ENCODE measurements around the gene CDC42BPA. TPM values are rescaled to one million over a fixed set of nuclear protein-coding genes. Genes with fewer than 3 reads are reported as not detected.

CDC42BPA gene
- polyA plus RNA-seq, 4 donors = 10.8 to 19.9 (median 13.8) TPM

- FAIRE-seq = no peak
- 88 to 94% (median 93%) methylated on average over 15 to 18 of the region's 18 CpGs for WGBS, 3 donors
- Histone ChIP-seq H3K4me3 (ENCODE audit: low read depth in 1 of 3, low read length in 3 of 3) (no peak overlapping the region), H3K27ac (ENCODE audit: low read depth in 1 of 3, low read length in 2 of 3) (no peak overlapping the region), H3K4me1 (ENCODE audit: control insufficient read depth in 3 of 3, insufficient read depth in 2 of 3, low read depth in 1 of 3, low read length in 2 of 3) (no peaks in the 10 kb centered on the region), H3K36me3 (ENCODE audit: control insufficient read depth in 3 of 3, insufficient read depth in 2 of 3, low read depth in 1 of 3, low read length in 3 of 3) (peaks cover 0 to 99% (median 2%) of the 10 kb centered on the region in 3 donors), H3K9me3 (ENCODE audit: control insufficient read depth in 2 of 2, insufficient read depth in 1 of 2, low read depth in 1 of 2, low read length in 1 of 2) (no peaks in the 10 kb centered on the region), H3K27me3 (ENCODE audit: control insufficient read depth in 3 of 3, insufficient read depth in 3 of 3, low read length in 3 of 3) (no peaks in the 10 kb centered on the region)
- DNase-seq = no peak
Observed at GRCh38 chr1:226981838-226982237, 336.5 kb downstream of the CDC42BPA start.

- 86 to 92% (median 90%) methylated on average over 11 to 12 of the region's 12 CpGs for WGBS, 3 donors
- Histone ChIP-seq H3K36me3 (ENCODE audit: control insufficient read depth in 3 of 3, insufficient read depth in 2 of 3, low read depth in 1 of 3, low read length in 3 of 3) (peaks cover 0 to 95% (median 0%) of the 10 kb centered on the region in 3 donors), H3K4me3 (ENCODE audit: low read depth in 1 of 3, low read length in 3 of 3) (no peak overlapping the region), H3K4me1 (ENCODE audit: control insufficient read depth in 3 of 3, insufficient read depth in 2 of 3, low read depth in 1 of 3, low read length in 2 of 3) (no peaks in the 10 kb centered on the region), H3K9me3 (ENCODE audit: control insufficient read depth in 2 of 2, insufficient read depth in 1 of 2, low read depth in 1 of 2, low read length in 1 of 2) (no peaks in the 10 kb centered on the region), H3K27me3 (ENCODE audit: control insufficient read depth in 3 of 3, insufficient read depth in 3 of 3, low read length in 3 of 3) (no peaks in the 10 kb centered on the region), H3K27ac (ENCODE audit: low read depth in 1 of 3, low read length in 2 of 3) (no peak overlapping the region)
- no peak for DNase-seq
- FAIRE-seq = no peak
Observed at GRCh38 chr1:226981386-226981817, 336.9 kb downstream of the CDC42BPA start.

- FAIRE-seq = no peak
- H3K4me3 ChIP-seq (ENCODE audit: low read depth in 1 of 3, low read length in 3 of 3) = no peak overlapping the region
- WGBS, 3 donors = 74 to 89% (median 76%) methylated on average over 25 to 26 of the region's 26 CpGs
- H3K36me3 ChIP-seq (ENCODE audit: control insufficient read depth in 3 of 3, insufficient read depth in 2 of 3, low read depth in 1 of 3, low read length in 3 of 3) = peaks cover 0 to 90% (median 0%) of the 10 kb centered on the region in 3 donors
- H3K4me1 ChIP-seq (ENCODE audit: control insufficient read depth in 3 of 3, insufficient read depth in 2 of 3, low read depth in 1 of 3, low read length in 2 of 3) = no peaks in the 10 kb centered on the region
- no peak overlapping the region for H3K27ac ChIP-seq (ENCODE audit: low read depth in 1 of 3, low read length in 2 of 3)
- no peaks in the 10 kb centered on the region for H3K9me3 ChIP-seq (ENCODE audit: control insufficient read depth in 2 of 2, insufficient read depth in 1 of 2, low read depth in 1 of 2, low read length in 1 of 2)
- no peaks in the 10 kb centered on the region for H3K27me3 ChIP-seq (ENCODE audit: control insufficient read depth in 3 of 3, insufficient read depth in 3 of 3, low read length in 3 of 3)
- DNase-seq = no peak
Observed at GRCh38 chr1:226980565-226981385, 337.5 kb downstream of the CDC42BPA start.

DNA sequence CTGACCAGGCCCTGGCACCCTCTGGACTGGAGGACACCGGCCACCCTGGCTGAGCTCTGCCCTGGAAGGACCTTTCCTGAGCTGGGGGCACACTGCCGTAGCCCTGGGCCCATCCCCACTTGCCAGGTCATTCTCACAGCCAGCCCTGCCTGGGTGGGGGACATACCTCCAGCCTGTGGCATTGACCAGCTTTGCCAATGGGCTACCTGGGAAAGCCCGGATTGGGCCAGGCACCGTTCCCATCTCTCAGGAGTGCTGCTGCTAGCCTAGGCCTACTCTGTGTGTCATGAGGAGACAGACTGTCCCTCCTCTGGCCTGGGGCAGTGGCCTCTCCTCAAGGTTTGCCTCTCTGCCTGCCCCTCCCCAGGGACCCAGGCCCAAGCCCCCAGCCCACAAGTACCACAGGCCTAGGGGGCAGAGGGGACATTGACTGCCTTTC, 338.2 kb downstream of the CDC42BPA start:
- Histone ChIP-seq H3K27ac (ENCODE audit: low read depth in 1 of 3, low read length in 2 of 3) (no peak overlapping the region), H3K36me3 (ENCODE audit: control insufficient read depth in 3 of 3, insufficient read depth in 2 of 3, low read depth in 1 of 3, low read length in 3 of 3) (peaks cover 0 to 88% (median 0%) of the 10 kb centered on the region in 3 donors), H3K4me1 (ENCODE audit: control insufficient read depth in 3 of 3, insufficient read depth in 2 of 3, low read depth in 1 of 3, low read length in 2 of 3) (peaks cover under 1 to 1% (median 1%) of the 10 kb centered on the region in 3 donors), H3K9me3 (ENCODE audit: control insufficient read depth in 2 of 2, insufficient read depth in 1 of 2, low read depth in 1 of 2, low read length in 1 of 2) (no peaks in the 10 kb centered on the region), H3K4me3 (ENCODE audit: low read depth in 1 of 3, low read length in 3 of 3) (no peak overlapping the region), H3K27me3 (ENCODE audit: control insufficient read depth in 3 of 3, insufficient read depth in 3 of 3, low read length in 3 of 3) (no peaks in the 10 kb centered on the region)
- 86 to 96% (median 96%) methylated on average over 3 to 4 of the region's 4 CpGs for WGBS, 3 donors
- FAIRE-seq (no peak), DNase-seq (no peak)

DNA sequence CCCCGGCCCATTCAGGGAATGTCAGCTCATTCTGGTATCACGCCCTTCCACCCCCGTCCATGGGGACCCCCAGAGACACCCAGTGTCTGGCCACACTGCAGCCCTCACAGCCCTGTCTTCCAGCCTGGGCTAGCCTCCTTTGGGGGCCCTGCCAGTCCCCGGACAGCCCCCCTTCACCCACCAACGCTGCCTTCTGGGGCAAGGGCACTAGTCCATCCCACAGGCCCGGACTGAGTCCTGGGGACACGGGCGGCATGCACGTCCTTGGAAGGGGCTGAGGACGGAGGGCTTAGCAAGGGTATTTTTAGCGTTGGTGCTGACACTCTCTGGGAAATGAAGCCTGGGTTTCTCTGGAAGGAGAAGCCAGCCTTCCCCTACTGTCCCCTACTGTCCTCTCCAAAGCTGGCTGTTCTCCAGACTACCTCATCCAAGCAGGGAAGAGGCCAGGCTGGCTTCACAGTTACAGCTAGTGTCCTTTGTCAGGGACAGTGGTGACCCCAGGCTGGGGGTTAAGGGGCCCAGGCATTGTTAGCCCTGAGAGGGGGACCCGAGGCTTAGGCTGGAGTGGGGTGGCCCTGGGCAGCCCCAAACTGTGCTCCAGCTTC, 338.7 kb downstream of the CDC42BPA start:
- Histone ChIP-seq H3K36me3 (ENCODE audit: control insufficient read depth in 3 of 3, insufficient read depth in 2 of 3, low read depth in 1 of 3, low read length in 3 of 3) (peaks cover 0 to 88% (median 2%) of the 10 kb centered on the region in 3 donors), H3K9me3 (ENCODE audit: control insufficient read depth in 2 of 2, insufficient read depth in 1 of 2, low read depth in 1 of 2, low read length in 1 of 2) (no peaks in the 10 kb centered on the region), H3K4me1 (ENCODE audit: control insufficient read depth in 3 of 3, insufficient read depth in 2 of 3, low read depth in 1 of 3, low read length in 2 of 3) (peaks cover 4 to 7% (median 6%) of the 10 kb centered on the region in 3 donors), H3K27ac (ENCODE audit: low read depth in 1 of 3, low read length in 2 of 3) (no peak overlapping the region), H3K4me3 (ENCODE audit: low read depth in 1 of 3, low read length in 3 of 3) (no peak overlapping the region), H3K27me3 (ENCODE audit: control insufficient read depth in 3 of 3, insufficient read depth in 3 of 3, low read length in 3 of 3) (no peaks in the 10 kb centered on the region)
- DNase-seq (no peak), FAIRE-seq (no peak)
- WGBS, 3 donors = 83 to 89% (median 86%) methylated on average over 11 to 12 of the region's 12 CpGs

DNA sequence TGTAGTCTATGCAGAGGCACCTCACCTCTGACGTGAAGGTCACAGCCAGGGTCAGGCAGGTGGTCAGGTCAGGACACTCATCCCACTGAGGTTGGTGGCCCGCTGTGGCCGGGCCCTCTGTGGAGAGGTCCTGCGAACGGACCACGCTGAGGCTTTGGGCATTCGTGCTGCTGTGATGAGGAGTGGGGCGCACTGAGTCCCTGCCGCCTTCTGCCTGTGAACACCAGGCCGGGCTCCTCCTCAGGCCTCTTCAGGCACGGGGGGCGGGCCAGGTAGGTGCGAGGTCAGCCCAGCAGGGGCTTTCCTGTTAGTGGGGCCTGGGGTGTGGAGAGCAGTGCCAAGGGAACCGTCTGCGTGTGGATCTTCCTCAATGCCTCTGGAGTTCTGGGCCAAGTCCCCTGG, 339.2 kb downstream of the CDC42BPA start:
- Histone ChIP-seq H3K27me3 (ENCODE audit: control insufficient read depth in 3 of 3, insufficient read depth in 3 of 3, low read length in 3 of 3) (no peaks in the 10 kb centered on the region), H3K9me3 (ENCODE audit: control insufficient read depth in 2 of 2, insufficient read depth in 1 of 2, low read depth in 1 of 2, low read length in 1 of 2) (no peaks in the 10 kb centered on the region), H3K27ac (ENCODE audit: low read depth in 1 of 3, low read length in 2 of 3) (no peak overlapping the region), H3K36me3 (ENCODE audit: control insufficient read depth in 3 of 3, insufficient read depth in 2 of 3, low read depth in 1 of 3, low read length in 3 of 3) (peaks cover 0 to 84% (median 2%) of the 10 kb centered on the region in 3 donors), H3K4me3 (ENCODE audit: low read depth in 1 of 3, low read length in 3 of 3) (no peak overlapping the region), H3K4me1 (ENCODE audit: control insufficient read depth in 3 of 3, insufficient read depth in 2 of 3, low read depth in 1 of 3, low read length in 2 of 3) (peaks cover 6 to 12% (median 6%) of the 10 kb centered on the region in 3 donors)
- DNase-seq (no peak), FAIRE-seq (no peak)
- 89 to 92% (median 90%) methylated on average over 14 to 15 of the region's 15 CpGs for WGBS, 3 donors

DNA sequence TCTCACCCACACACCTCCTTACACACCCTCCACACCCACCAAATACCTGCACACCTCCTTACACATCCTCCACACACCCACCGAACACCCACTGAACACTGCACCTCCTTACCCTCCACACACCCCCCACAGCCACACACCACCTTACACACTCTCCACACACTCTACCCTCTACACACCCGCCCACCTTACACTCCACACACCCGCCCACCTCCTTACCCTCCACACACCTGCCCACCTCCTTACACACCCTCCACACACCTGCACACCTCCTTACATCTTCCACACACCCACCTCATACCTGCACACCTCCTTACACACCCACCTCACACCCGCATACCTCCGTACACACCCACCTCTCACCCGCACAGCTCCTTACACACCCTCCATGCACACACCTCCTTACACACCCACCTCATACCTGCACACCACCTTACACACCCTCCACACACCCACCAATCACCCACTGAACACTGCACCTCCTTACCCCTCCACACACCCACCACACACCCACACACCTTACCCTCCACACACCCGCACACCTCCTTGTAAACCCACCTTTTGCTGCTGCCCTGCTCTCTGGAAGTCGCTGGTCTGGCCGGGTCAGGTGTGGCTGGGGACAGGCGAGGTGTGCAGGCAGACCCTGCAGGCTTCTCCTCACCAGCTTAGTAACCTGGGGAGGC, 339.7 kb downstream of the CDC42BPA start:
- no peak overlapping the region for H3K4me3 ChIP-seq (ENCODE audit: low read depth in 1 of 3, low read length in 3 of 3)
- H3K4me1 ChIP-seq (ENCODE audit: control insufficient read depth in 3 of 3, insufficient read depth in 2 of 3, low read depth in 1 of 3, low read length in 2 of 3) = peaks cover 6 to 16% (median 6%) of the 10 kb centered on the region in 3 donors
- peaks cover 0 to 83% (median 2%) of the 10 kb centered on the region in 3 donors for H3K36me3 ChIP-seq (ENCODE audit: control insufficient read depth in 3 of 3, insufficient read depth in 2 of 3, low read depth in 1 of 3, low read length in 3 of 3)
- no peak overlapping the region for H3K27ac ChIP-seq (ENCODE audit: low read depth in 1 of 3, low read length in 2 of 3)
- H3K9me3 ChIP-seq (ENCODE audit: control insufficient read depth in 2 of 2, insufficient read depth in 1 of 2, low read depth in 1 of 2, low read length in 1 of 2) = no peaks in the 10 kb centered on the region
- no peak for FAIRE-seq
- 93 to 94% (median 93%) methylated on average over 5 to 10 of the region's 10 CpGs for WGBS, 3 donors
- no peak for DNase-seq
- H3K27me3 ChIP-seq (ENCODE audit: control insufficient read depth in 3 of 3, insufficient read depth in 3 of 3, low read length in 3 of 3) = no peaks in the 10 kb centered on the region
